ENCODE results near the gene PRKD3. TPM values are rescaled to one million over a fixed set of nuclear protein-coding genes. Genes with fewer than 3 reads are reported as not detected.
A peak's percentile ranks its signal among the peaks of the same experiment; 100 is the strongest.

Gene PRKD3
- total and polyA plus RNA-seq, 2 of the 13 experiments (the other 11 are each of a cell fraction or from before 2014, with no cell fraction given): 11.6 to 38.4 TPM

DNA sequence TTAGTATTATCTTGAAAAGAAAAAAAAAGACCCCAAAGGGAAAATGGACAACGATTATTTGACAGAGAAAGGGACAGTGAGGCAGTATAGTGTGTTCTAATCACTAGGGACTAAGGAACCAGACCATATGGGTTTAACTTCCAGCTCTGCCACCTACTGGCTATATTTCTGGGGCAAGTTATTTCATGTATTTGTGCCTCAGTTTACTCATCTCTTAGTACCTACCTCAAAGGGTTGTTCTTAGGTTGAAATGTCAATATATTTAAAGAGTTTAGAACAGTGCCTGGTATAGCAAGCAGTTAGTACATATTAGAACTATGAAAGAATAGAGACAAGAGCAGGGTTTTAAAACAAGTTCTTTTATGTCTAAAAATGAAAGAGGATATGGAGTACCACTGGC, 42.7 kb downstream of the PRKD3 start:
- POLR2A ChIA-PET: no interaction called here
- no peaks in the 10 kb centered on the region for H3K27me3 ChIP-seq (ENCODE audit: control insufficient read depth in 1 of 2, insufficient read depth in 2 of 2, low read length in 2 of 2)
- no peak for ATAC-seq
- 89% methylated on average over 1 of the region's 1 CpG for WGBS (ENCODE audit: low lambda C conversion rate)
- H3K4me3 ChIP-seq (replicated peaks in 1 of 3; ENCODE audit: insufficient read depth in 1 of 3, low read depth in 2 of 3, low read length in 3 of 3): no peak overlapping the region
- intact Hi-C loops (cut with micrococcal nuclease; ENCODE audit: unreplicated experiment): no loop called here
- no peak overlapping the region for H3K27ac ChIP-seq (ENCODE audit: extremely low read length, insufficient read depth, low read length)
- H3K79me2 ChIP-seq (ENCODE audit: insufficient read depth, low read length): no peaks in the 10 kb centered on the region
- in situ Hi-C loops (cut with HindIII; ENCODE audit: extremely low pct_ligation_motif_present, low pct_unique_long_range_greater_than_20kb): no loop called here
- H2AFZ ChIP-seq (ENCODE audit: low read length): no peak overlapping the region
- H3K9me3 ChIP-seq (ENCODE audit: low read length): no peaks in the 10 kb centered on the region
- no peak for DNase-seq (ENCODE audit: low spot score)
- no peak for FAIRE-seq
- no peak overlapping the region for H3K9ac ChIP-seq (ENCODE audit: insufficient read depth, low read depth, low read length)
- CTCF ChIA-PET (ENCODE audit: low intra/inter-chr PET ratio, low total read pairs): no interaction called here
- no peaks in the 10 kb centered on the region for H4K20me1 ChIP-seq (ENCODE audit: insufficient read depth, low read length)
- H3K36me3 ChIP-seq (replicated peaks in 1 of 2; ENCODE audit: control insufficient read depth in 1 of 2, insufficient read depth in 2 of 2, low read length in 2 of 2): peaks cover 3 to 52% of the 10 kb centered on the region in 2 experiments
- no peaks in the 10 kb centered on the region for H3K4me1 ChIP-seq (ENCODE audit: insufficient read depth, low read length)
- BruUV-seq (replicated peaks): no TSS peak
- TF ChIP-seq, protein P1, sequence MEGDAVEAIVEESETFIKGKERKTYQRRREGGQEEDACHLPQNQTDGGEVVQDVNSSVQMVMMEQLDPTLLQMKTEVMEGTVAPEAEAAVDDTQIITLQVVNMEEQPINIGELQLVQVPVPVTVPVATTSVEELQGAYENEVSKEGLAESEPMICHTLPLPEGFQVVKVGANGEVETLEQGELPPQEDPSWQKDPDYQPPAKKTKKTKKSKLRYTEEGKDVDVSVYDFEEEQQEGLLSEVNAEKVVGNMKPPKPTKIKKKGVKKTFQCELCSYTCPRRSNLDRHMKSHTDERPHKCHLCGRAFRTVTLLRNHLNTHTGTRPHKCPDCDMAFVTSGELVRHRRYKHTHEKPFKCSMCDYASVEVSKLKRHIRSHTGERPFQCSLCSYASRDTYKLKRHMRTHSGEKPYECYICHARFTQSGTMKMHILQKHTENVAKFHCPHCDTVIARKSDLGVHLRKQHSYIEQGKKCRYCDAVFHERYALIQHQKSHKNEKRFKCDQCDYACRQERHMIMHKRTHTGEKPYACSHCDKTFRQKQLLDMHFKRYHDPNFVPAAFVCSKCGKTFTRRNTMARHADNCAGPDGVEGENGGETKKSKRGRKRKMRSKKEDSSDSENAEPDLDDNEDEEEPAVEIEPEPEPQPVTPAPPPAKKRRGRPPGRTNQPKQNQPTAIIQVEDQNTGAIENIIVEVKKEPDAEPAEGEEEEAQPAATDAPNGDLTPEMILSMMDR (CRISPR knock-in tag; IDR thresholded peaks at IDR 0.05): peak; percentile 24; the same call in 1 of the 2 replicates
- no peak for TF ChIP-seq CREB1 (IDR thresholded peaks at IDR 0.05)
- TF ChIP-seq CREB1 (CRISPR knock-in tag; IDR thresholded peaks at IDR 0.05): no peak
- TF ChIP-seq, protein P2, sequence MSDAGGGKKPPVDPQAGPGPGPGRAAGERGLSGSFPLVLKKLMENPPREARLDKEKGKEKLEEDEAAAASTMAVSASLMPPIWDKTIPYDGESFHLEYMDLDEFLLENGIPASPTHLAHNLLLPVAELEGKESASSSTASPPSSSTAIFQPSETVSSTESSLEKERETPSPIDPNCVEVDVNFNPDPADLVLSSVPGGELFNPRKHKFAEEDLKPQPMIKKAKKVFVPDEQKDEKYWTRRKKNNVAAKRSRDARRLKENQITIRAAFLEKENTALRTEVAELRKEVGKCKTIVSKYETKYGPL (CRISPR knock-in tag; IDR thresholded peaks at IDR 0.05): no peak
- no peak for TF ChIP-seq PITX1 (CRISPR knock-in tag; IDR thresholded peaks at IDR 0.05)
- no peak overlapping the region for H3K4me2 ChIP-seq (ENCODE audit: low read depth, low read length)

DNA sequence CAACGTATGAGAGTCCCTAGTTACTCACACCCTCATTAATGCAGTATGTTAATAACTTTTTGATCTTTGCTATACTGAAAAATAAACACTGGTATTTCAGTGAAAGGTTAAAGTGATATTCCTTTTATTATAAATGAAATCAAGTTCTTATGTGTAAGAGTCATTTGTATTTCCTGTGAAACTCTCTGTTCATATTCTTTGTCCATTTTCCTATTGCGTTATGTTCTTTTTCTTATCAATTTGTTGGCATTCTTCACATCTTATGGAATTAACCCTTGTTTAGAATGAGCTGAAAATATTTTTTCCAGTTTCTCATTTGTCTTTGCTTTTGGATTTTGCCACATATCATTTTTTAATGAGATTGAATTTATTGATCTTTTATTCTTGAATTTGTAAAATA, 48.3 kb downstream of the PRKD3 start:
- no peaks in the 10 kb centered on the region for H3K4me1 ChIP-seq (ENCODE audit: insufficient read depth, low read length)
- intact Hi-C loops (cut with micrococcal nuclease; ENCODE audit: unreplicated experiment): no loop called here
- no peak overlapping the region for H2AFZ ChIP-seq (ENCODE audit: low read length)
- 98% methylated on average over 2 of the region's 2 CpGs for WGBS (ENCODE audit: low lambda C conversion rate)
- H3K4me3 ChIP-seq (replicated peaks in 1 of 3; ENCODE audit: insufficient read depth in 1 of 3, low read depth in 2 of 3, low read length in 3 of 3): no peak overlapping the region
- in situ Hi-C loops (cut with HindIII; ENCODE audit: extremely low pct_ligation_motif_present, low pct_unique_long_range_greater_than_20kb): no loop called here
- FAIRE-seq: no peak
- H3K27ac ChIP-seq (ENCODE audit: extremely low read length, insufficient read depth, low read length): no peak overlapping the region
- no peak for DNase-seq (ENCODE audit: low spot score)
- ChIA-PET CTCF (ENCODE audit: low intra/inter-chr PET ratio, low total read pairs) (no interaction called here), POLR2A (no interaction called here)
- no peaks in the 10 kb centered on the region for H4K20me1 ChIP-seq (ENCODE audit: insufficient read depth, low read length)
- H3K4me2 ChIP-seq (ENCODE audit: low read depth, low read length): no peak overlapping the region
- H3K9ac ChIP-seq (ENCODE audit: insufficient read depth, low read depth, low read length): no peak overlapping the region
- H3K27me3 ChIP-seq (ENCODE audit: control insufficient read depth in 1 of 2, insufficient read depth in 2 of 2, low read length in 2 of 2): no peaks in the 10 kb centered on the region
- no peaks in the 10 kb centered on the region for H3K9me3 ChIP-seq (ENCODE audit: low read length)
- ATAC-seq: no peak
- no TSS peak for BruUV-seq (replicated peaks)
- peaks cover 14 to 56% of the 10 kb centered on the region in 2 experiments for H3K36me3 ChIP-seq (replicated peaks in 1 of 2; ENCODE audit: control insufficient read depth in 1 of 2, insufficient read depth in 2 of 2, low read length in 2 of 2)
- H3K79me2 ChIP-seq (ENCODE audit: insufficient read depth, low read length): no peaks in the 10 kb centered on the region
- TF ChIP-seq YEATS2 (CRISPR knock-in tag; IDR thresholded peaks at IDR 0.05; ENCODE audit: borderline replicate concordance) (no peak), TAF15 (IDR thresholded peaks at IDR 0.05; ENCODE audit: low read depth, low read length, poor library complexity, severe bottlenecking) (no peak), ZNF24 (IDR thresholded peaks at IDR 0.05) (no peak), ARHGAP35 (CRISPR knock-in tag; IDR thresholded peaks at IDR 0.05; ENCODE audit: borderline replicate concordance) (no peak)
- TF ChIP-seq, protein P3, sequence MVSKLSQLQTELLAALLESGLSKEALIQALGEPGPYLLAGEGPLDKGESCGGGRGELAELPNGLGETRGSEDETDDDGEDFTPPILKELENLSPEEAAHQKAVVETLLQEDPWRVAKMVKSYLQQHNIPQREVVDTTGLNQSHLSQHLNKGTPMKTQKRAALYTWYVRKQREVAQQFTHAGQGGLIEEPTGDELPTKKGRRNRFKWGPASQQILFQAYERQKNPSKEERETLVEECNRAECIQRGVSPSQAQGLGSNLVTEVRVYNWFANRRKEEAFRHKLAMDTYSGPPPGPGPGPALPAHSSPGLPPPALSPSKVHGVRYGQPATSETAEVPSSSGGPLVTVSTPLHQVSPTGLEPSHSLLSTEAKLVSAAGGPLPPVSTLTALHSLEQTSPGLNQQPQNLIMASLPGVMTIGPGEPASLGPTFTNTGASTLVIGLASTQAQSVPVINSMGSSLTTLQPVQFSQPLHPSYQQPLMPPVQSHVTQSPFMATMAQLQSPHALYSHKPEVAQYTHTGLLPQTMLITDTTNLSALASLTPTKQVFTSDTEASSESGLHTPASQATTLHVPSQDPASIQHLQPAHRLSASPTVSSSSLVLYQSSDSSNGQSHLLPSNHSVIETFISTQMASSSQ (IDR thresholded peaks at IDR 0.05; ENCODE audit: low read depth): no peak
- TF ChIP-seq, protein P3 (CRISPR knock-in tag; IDR thresholded peaks at IDR 0.05; ENCODE audit: borderline replicate concordance): no peak
